HT-29 (cell line): ENCODE results near the gene TRDMT1. TPM values are rescaled to one million over a fixed set of nuclear protein-coding genes. Genes with fewer than 3 reads are reported as not detected.
A peak's percentile ranks its signal among the peaks of the same experiment; 100 is the strongest.

ENCODE experiments used
- DNase-seq: peaks from one replicate; pipeline ENCODE4 v3.0.0-alpha.2; 2015; ENCODE audit warnings: low spot score
- total RNA-seq: library from RNA; depleted of rRNA; stranded (reverse); fragments of >200 nt; shearing (Covaris generic); gene quantifications from 2 replicates; pipeline ENCODE4 v1.2.3, GENCODE V29; 2014; rRNA removed

TRDMT1 gene, protein sequence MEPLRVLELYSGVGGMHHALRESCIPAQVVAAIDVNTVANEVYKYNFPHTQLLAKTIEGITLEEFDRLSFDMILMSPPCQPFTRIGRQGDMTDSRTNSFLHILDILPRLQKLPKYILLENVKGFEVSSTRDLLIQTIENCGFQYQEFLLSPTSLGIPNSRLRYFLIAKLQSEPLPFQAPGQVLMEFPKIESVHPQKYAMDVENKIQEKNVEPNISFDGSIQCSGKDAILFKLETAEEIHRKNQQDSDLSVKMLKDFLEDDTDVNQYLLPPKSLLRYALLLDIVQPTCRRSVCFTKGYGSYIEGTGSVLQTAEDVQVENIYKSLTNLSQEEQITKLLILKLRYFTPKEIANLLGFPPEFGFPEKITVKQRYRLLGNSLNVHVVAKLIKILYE
- total RNA-seq: 1.3 and 3.2 TPM in 2 replicates

DNA sequence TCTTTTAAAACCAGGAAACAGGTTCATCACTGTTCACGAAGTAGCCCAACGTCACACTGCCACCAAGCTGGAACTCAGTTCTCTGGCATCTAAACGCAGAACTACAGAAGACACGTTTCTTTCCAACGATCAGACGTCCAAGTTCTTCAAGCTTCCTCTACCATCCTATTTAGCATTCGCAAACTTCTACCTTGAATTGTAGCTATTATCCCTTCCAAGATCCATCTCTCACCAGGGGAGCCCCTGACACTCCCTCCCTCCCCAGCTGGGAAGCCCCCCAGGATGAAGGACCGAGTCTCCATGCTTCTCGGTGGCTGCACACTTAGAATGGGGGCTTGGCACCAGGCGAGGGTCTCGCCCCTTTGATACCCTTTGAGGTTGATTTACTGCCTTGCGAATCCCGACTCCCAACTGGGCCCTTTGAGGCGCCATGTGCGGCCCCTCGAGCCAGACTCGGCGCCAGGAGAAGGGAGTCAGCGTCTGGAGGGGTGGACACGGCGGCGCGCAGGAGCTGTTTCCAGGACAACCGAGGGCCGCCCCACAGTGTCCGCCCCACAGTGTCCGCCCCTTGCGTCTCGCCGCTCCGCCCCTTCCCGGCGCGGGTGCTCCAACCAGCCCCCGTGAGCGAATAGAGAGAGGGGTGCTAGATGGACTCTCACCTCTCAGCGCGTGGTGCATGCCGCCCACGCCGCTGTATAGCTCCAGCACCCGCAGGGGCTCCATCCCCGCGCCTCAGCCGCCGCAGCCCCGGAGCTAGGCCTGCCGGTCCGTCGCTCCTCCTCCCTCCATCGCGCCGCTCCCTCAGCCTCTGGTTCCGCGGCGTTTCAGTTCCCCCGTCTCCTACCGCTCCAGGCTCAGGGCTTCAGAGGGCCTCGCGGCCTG is at the start of gene TRDMT1:
TSS of gene TRDMT1 (minus strand) at position 761 of the 882 bp plus-strand sequence. CDS start at position 723, 38 bp downstream.
- DNase-seq: peak; percentile 85

DNA sequence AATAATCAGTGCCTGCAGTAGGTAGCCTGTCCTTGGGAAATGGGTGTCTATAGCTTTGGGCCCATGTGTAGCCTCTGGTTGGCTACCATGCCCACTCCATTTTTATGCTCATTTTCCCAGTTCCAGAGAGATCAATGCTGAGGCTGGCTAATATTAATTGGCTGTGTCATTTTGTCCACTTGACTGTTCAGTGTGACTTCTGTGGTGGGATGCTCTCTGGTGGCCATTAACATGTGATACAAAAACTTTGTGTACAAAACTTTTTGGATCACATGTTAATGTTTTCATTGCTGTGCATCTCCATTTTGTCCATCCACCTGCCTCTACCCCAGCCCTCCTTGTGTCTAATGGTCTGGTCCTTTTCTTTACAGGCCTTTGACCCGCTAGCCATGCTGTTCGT is 49.3 kb upstream of the TRDMT1 start:
- no peak for DNase-seq

DNA sequence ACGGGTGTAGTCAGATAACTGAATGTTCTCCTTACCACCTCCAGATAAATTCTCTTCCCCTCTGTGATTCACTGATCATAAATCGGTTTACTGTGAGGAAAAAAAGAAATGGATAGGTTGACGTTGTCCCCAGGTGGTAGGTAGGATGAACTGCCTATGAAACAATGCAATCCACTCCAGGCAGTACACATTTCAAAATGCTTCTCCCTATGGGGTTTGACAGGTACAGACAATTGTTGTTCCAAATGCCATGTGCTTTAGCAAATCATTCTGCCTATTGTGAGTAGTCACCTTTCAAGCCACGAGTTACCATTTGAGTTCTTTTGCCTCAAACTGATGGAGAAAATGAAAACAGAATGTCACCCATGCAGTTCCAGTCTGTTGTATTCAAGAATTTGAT is 48.3 kb upstream of the TRDMT1 start:
- DNase-seq: peak; percentile 35

- DNase-seq: no peak
These were observed 47.5 kb upstream of the TRDMT1 start for GRCh38 chr10:17248964-17249363.

- no peak for DNase-seq
These were observed 45.7 kb upstream of the TRDMT1 start for GRCh38 chr10:17247210-17247609.

GRCh38 chr10:17244700-17245365 is 43.4 kb upstream of the TRDMT1 start:
- DNase-seq: no peak

DNA sequence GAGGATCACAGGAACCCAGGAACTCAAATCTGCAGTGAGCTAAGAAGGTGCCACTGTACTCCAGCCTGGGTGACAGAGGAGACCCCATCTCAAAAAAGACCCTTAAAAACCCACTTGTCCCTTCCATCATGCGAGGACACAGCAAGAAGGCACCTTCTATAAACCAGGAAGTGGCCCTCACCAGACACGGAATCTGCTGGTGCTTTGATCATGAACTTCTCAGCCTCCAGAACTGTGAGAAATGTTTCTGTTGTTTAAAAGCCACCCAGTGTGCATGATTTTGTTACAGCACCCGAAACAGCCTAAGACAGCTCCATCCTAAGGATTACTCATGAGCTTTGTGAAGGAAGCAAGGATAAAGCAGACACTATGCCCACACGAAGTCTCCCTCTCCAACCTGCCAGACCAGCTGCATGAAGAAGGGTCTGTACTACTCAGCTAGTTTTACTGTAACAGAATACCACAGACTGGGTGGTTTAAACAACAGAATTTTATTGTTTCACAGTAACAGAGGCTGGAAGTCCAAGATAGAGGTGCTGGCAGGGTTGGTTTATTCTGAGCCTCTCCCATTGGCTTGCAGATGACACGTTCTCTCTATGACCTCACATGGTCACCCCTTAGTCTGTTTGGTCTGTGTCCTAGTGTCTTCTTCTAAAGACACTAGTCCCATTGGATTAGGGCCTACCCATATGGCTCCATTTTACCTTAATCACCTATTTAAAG is 40.3 kb upstream of the TRDMT1 start:
- no peak for DNase-seq

DNA sequence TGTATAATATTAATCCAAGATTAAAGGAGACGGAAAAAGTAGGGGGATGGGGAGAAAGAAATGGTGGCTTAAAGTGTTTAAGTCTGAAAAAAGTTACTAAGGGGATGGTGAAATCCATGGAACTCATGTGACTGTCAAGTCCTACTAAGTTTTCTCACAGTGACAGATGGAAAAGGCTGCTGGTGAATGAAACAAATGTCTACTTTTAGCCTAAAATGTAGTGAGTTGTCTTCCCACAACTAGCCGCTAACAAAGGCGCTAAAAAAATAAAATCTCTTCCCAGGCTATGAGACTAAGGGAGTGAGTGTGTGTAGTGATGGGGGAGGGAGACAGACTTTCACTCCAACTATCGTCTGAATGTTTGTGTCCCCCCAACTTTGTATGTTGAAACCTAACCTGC is 39.1 kb upstream of the TRDMT1 start:
- no peak for DNase-seq

- DNase-seq: no peak
These were observed 38.6 kb upstream of the TRDMT1 start for GRCh38 chr10:17240096-17240495.

DNA sequence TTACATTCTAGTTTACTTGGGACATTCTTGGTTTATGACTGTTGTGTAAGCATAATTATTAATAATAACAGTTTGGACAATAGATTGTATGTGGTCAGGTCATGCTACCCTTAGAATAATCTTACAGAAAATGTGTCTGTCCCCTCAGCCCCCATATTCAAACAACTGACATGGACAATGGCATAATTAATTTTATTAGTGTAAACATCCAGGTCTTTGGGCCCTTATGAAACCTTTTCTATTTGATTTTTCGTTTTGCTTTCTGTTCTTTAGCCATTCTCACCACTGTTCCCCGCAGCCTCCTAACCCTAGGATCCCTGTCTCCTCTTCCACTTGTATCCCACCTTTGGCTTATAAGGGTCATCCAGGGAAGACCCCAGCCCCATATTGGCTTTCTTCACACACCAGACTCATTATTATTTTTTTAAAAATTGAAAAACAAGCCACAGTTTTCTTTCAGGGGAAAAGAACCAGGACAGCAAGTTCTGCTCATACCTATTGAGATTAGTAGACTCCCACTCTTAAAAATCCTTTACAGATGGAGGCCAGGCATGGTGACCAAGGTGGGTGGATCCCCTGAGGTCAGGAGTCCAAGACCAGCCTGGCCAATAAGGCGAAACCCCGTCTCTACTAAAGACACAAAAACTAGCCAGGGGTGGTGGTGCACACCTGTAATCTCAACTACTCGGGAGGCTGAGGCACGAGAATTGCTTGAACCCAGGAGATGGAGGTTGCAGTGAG is 38.0 kb upstream of the TRDMT1 start:
- DNase-seq: no peak

DNA sequence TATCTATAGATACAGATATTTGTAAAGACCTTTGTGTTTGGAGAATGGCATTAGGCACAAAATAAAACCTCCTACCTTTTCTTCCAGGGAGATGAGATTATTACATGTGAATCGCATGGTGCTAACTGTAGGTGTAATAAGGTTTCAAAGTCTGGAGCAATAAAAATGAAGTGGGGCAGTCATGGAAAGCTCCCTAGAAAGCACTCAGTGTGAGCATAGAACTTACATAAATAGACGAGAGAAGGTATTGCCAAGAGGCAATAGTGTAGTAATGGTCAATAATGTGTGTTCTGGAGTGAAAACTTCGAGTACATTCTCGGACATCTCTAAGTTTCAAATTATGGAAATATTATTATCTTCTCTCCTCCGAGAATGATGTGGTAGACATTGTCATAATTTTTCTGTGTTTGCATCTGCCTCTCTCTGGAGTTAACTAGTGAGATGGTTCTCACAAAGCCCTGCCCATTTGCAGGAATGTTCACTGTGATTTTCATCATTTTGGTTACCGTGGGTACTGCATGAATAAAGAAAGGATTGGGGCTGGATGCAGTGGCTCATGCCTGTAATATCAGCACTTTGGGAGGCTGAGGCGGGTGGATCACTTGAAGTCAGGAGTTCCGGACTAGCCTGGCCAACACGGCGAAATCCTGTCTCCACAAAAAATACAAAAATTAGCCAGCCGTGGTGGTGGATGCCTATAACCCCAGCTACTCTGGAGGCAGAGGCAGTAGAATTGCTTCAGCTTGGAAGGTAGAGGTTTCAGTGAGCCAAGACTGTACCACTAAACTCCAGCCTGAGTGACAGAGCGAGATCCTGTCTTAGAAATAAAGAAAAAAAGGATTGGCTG is 37.2 kb upstream of the TRDMT1 start:
- DNase-seq: no peak

GRCh38 chr10:17237915-17238444 is 36.5 kb upstream of the TRDMT1 start:
- DNase-seq: no peak

GRCh38 chr10:17237149-17237527 is 35.7 kb upstream of the TRDMT1 start:
- no peak for DNase-seq

DNA sequence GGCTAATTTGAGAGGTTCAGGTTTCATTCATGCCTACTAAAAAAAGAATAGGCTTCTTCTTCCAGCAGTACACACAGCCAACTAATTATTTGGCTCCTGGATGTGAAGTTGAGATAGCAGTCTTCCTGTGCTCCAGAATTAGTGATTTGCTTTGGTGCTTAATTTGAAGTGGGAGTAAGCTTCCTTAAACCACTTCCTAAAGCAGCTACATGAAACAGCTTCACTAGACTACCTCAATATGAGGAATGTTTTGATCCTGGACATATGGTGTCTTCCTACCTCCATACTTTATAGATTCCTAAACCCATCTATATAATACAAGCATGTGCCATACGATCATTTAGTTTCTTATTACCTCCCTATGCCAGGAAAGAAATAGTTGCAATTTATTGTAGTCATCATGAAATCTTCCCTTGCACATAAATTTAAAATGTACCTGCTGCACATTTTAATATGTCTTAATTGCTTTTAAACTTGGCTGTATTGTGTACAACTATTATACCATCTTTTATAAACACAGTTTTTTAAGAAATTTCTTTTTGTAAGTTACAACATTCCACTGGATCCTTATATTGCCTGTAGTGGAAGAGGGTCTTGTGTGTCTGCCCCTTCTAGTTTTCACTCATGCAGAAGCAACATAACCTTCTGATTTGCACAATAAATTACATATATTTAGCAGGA is 35.1 kb upstream of the TRDMT1 start:
- no peak for DNase-seq

GRCh38 chr10:17235136-17235535 is 33.7 kb upstream of the TRDMT1 start:
- DNase-seq: peak; percentile 38

DNA sequence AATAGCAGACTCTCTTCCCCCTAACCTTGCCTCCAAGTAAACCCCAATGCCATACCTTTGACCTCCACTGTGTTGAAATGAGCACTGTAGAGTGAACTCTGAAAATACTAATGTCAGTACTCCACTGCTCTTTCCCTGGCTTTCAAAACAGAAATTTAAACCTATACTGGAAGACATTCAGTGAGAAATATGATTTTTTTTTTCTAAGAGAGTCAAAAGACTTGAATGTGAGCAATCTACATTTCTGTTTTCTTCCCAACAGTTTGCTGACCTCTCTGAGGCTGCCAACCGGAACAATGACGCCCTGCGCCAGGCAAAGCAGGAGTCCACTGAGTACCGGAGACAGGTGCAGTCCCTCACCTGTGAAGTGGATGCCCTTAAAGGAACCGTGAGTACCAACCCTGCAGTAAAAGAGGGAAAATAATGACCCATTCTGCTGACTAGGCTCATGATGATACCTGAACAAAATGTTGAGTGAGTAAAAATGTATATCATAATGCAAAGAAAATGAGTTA is 33.0 kb upstream of the TRDMT1 start:
- no peak for DNase-seq

- no peak for DNase-seq
These were observed 32.0 kb upstream of the TRDMT1 start for GRCh38 chr10:17233286-17233991.
